GM19240 (cell line): ENCODE data around the gene PLIN1.
A peak's percentile ranks its signal among the peaks of the same experiment; 100 is the strongest.
"Not testable (repeated sequence)": the region's sequence is repeated elsewhere in the genome, so short reads cannot be mapped to it uniquely, and the experiment has no call there.

Experiments used
- DNase-seq: peaks from one replicate; pipeline ENCODE4 v3.0.0; 2011; ENCODE audit warnings: low spot score; ENCODE audit not compliant: insufficient read length

PLIN1 gene

GRCh38 chr15:89679212-89679611 lies at the start of gene PLIN1:
PLIN1 (minus strand) TSS chr15:89679367; CDS start chr15:89677489, 1,878 bp downstream.
- DNase-seq: no peak

GRCh38 chr15:89728254-89728653 lies 49.1 kb upstream of the PLIN1 start:
- no peak for DNase-seq

- no peak for DNase-seq
Measured at GRCh38 chr15:89725064-89725463, 45.9 kb upstream of the PLIN1 start.

- no peak for DNase-seq
Measured at GRCh38 chr15:89724621-89725020, 45.5 kb upstream of the PLIN1 start.

GRCh38 chr15:89723031-89723430 lies 43.9 kb upstream of the PLIN1 start:
- no peak for DNase-seq

GRCh38 chr15:89714775-89715174 lies 35.6 kb upstream of the PLIN1 start:
- DNase-seq: no peak

GRCh38 chr15:89707577-89707976 lies 28.4 kb upstream of the PLIN1 start:
- no peak for DNase-seq

GRCh38 chr15:89704411-89704810 lies 25.2 kb upstream of the PLIN1 start:
- no peak for DNase-seq

- no peak for DNase-seq
Measured at GRCh38 chr15:89695198-89695597, 16.0 kb upstream of the PLIN1 start.

GRCh38 chr15:89693696-89694095 lies 14.5 kb upstream of the PLIN1 start:
- DNase-seq: no peak

- no peak for DNase-seq
Measured at GRCh38 chr15:89693091-89693490, 13.9 kb upstream of the PLIN1 start.

- peak; percentile 40 for DNase-seq
Measured at GRCh38 chr15:89690276-89691218, 11.4 kb upstream of the PLIN1 start, which contains the start of the genes PEX11A and WDR93. PEX11A (minus strand) TSS chr15:89690754; CDS start chr15:89690632, 122 bp downstream. WDR93 (plus strand) TSS chr15:89690811; CDS start chr15:89701747, 10,936 bp downstream.

GRCh38 chr15:89689930-89690275 lies 10.7 kb upstream of the PLIN1 start:
- not testable (repeated sequence) for DNase-seq

- no peak for DNase-seq
Measured at GRCh38 chr15:89686522-89686921, 7.4 kb upstream of the PLIN1 start.

- DNase-seq: no peak
Measured at GRCh38 chr15:89685995-89686394, 6.8 kb upstream of the PLIN1 start.

GRCh38 chr15:89681146-89681545 lies 2.0 kb upstream of the PLIN1 start:
- no peak for DNase-seq

- no peak for DNase-seq
Measured at GRCh38 chr15:89680282-89680873, 1.2 kb upstream of the PLIN1 start.

- no peak for DNase-seq
Measured at GRCh38 chr15:89677381-89677780, 1.8 kb downstream of the PLIN1 start.

- DNase-seq: no peak
Measured at GRCh38 chr15:89675606-89676005, 3.6 kb downstream of the PLIN1 start.

- DNase-seq: no peak
Measured at GRCh38 chr15:89674526-89674925, 4.6 kb downstream of the PLIN1 start.

GRCh38 chr15:89673165-89673512 lies 6.0 kb downstream of the PLIN1 start:
- peak; percentile 48 for DNase-seq
